Endothelial cell of umbilical vein (primary cell): ENCODE data around the gene IPO11. TPM values are rescaled to one million over a fixed set of nuclear protein-coding genes. Genes with fewer than 3 reads are reported as not detected.

Experiments
- BruUV-seq: library from RNA; stranded (reverse); fragments of 400-500 nt; replicated peaks from 2 replicates; lab custom pipeline; 2021; lab: Mats Ljungman, UMichigan
- CTCF ChIA-PET: fragments of 300-600, 350-600 bp; sonication (Branson Sonifier 250); formaldehyde crosslinking; loops from one replicate; lab custom pipeline; 2021; ENCODE audit warnings: antibody characterized with exemption, inconsistent platforms; lab: Charles Lee
- POLR2A ChIA-PET: fragments of 300-600, 350-600 bp; sonication (Branson Sonifier 250); formaldehyde crosslinking; loops from one replicate; lab custom pipeline; 2021; ENCODE audit warnings: antibody characterized with exemption, inconsistent platforms; lab: Charles Lee
- DNase-seq: peaks from one replicate; pipeline ENCODE4 v3.0.0-alpha.2; 2011; ENCODE audit warnings: low read depth, low spot score
- FAIRE-seq: peaks from 2 replicates; lab custom pipeline; 2011; peaks lifted over from hg19 to GRCh38; lab: Jason Lieb, UNC
- H2AFZ ChIP-seq: 2 replicates; pipeline ENCODE4 v1.6.0; 2012; ENCODE audit warnings: low read depth, low read length, control low read depth, inconsistent platforms
- H3K27ac ChIP-seq: 2 replicates; pipeline ENCODE4 v1.5.1; 2011; ENCODE audit warnings: low read depth, mild to moderate bottlenecking, control low read depth, low read length, moderate library complexity; ENCODE audit not compliant: insufficient read depth
- H3K27me3 ChIP-seq, 2 experiments: 2 replicates each; pipeline versions ENCODE4 v1.6.0 to v1.6.1; 2011; ENCODE audit warnings: low read length in 2 of 2, mixed read lengths in 1 of 2; ENCODE audit not compliant: control insufficient read depth in 2 of 2, insufficient read depth in 2 of 2
- H3K36me3 ChIP-seq, 2 experiments: 2 replicates in 1 of 2; 3 replicates in 1 of 2; pipeline ENCODE4 v1.5.1; 2011; ENCODE audit warnings: low read length in 2 of 2, mild to moderate bottlenecking in 1 of 2, moderate library complexity in 1 of 2; ENCODE audit not compliant: control insufficient read depth in 2 of 2, insufficient read depth in 2 of 2; ENCODE audit errors: extremely low read depth in 1 of 2
- H3K4me1 ChIP-seq: 3 replicates; pipeline ENCODE4 v1.5.1; 2011; ENCODE audit warnings: mild to moderate bottlenecking, low read length; ENCODE audit not compliant: control insufficient read depth, insufficient read depth; ENCODE audit errors: extremely low read depth
- H3K4me2 ChIP-seq: 2 replicates; pipeline ENCODE4 v1.6.1; 2011; ENCODE audit warnings: low read length, control low read depth, mixed read lengths; ENCODE audit not compliant: insufficient read depth
- H3K4me3 ChIP-seq, 3 experiments: fragments of 200-600 bp in 1 of 3; sonication (generic), shearing (Covaris generic) in 1 of 3; replicated peaks in 1 of 3; 2 replicates each; pipeline ENCODE4 v1.5.1; 2011 to 2016; ENCODE audit warnings: control low read depth in 3 of 3, low read length in 3 of 3, mild to moderate bottlenecking in 2 of 3, inconsistent platforms in 1 of 3, low read depth in 1 of 3, moderate library complexity in 1 of 3; ENCODE audit not compliant: insufficient read depth in 1 of 3
- H3K79me2 ChIP-seq: 2 replicates; pipeline ENCODE4 v1.6.0; 2012; ENCODE audit warnings: low read length, inconsistent platforms; ENCODE audit not compliant: control insufficient read depth, insufficient read depth
- H3K9ac ChIP-seq: replicated peaks from 2 replicates; pipeline ENCODE3; 2011; ENCODE audit warnings: low read length, control low read depth; ENCODE audit not compliant: insufficient read depth; ENCODE audit errors: extremely low read depth
- H3K9me1 ChIP-seq: replicated peaks from 3 replicates; pipeline ENCODE4 v1.6.0; 2011; ENCODE audit warnings: mild to moderate bottlenecking, low read length; ENCODE audit not compliant: control insufficient read depth, insufficient read depth; ENCODE audit errors: extremely low read depth
- H3K9me3 ChIP-seq: replicated peaks from 2 replicates; pipeline ENCODE4 v1.5.1; 2012; ENCODE audit warnings: low read length, inconsistent platforms; ENCODE audit not compliant: control insufficient read depth, insufficient read depth
- H4K20me1 ChIP-seq: replicated peaks from 2 replicates; pipeline ENCODE3; 2011; ENCODE audit warnings: mild to moderate bottlenecking, low read length; ENCODE audit not compliant: control insufficient read depth, insufficient read depth; ENCODE audit errors: extremely low read depth
- CTCF ChIP-seq, 2 donors: IDR thresholded peaks; 1 replicate in 1 of 2; 2 replicates in 1 of 2; pipeline ENCODE4 v1.5.1; 2011; ENCODE audit warnings: low read length in 2 of 2, mild to moderate bottlenecking in 2 of 2, moderate library complexity in 2 of 2, control low read depth in 1 of 2, inconsistent platforms in 1 of 2, low read depth in 1 of 2; ENCODE audit not compliant: insufficient read depth in 1 of 2; ENCODE audit errors: extremely low read depth in 1 of 2
- EZH2 ChIP-seq: IDR thresholded peaks from 2 replicates; pipeline ENCODE4 v1.6.1; 2012; ENCODE audit warnings: borderline replicate concordance, low read depth, mild to moderate bottlenecking, moderate library complexity, low read length, inconsistent platforms; ENCODE audit not compliant: severe bottlenecking
- FOS ChIP-seq: IDR thresholded peaks from 2 replicates; pipeline ENCODE4 v1.6.1; 2011; ENCODE audit warnings: mild to moderate bottlenecking, low read length, moderate library complexity, borderline replicate concordance; ENCODE audit not compliant: insufficient read depth
- GATA2 ChIP-seq: IDR thresholded peaks from 2 replicates; pipeline ENCODE4 v1.7.0; 2011; ENCODE audit warnings: low read depth, mild to moderate bottlenecking, moderate library complexity, mixed read lengths, low read length; ENCODE audit not compliant: insufficient read length, insufficient read depth
- JUN ChIP-seq: IDR thresholded peaks from 2 replicates; pipeline ENCODE4 v1.6.1; 2011; ENCODE audit warnings: borderline replicate concordance, low read depth; ENCODE audit not compliant: insufficient read length, insufficient read depth
- MAX ChIP-seq: IDR thresholded peaks from 2 replicates; pipeline ENCODE4 v1.6.1; 2011; ENCODE audit not compliant: insufficient read depth, insufficient read length
- MYC ChIP-seq: IDR thresholded peaks from one replicate; pipeline ENCODE4 v1.6.1; 2011; ENCODE audit warnings: mild to moderate bottlenecking, low read depth, low read length
- POLR2A ChIP-seq: IDR thresholded peaks from 2 replicates; pipeline ENCODE4 v1.6.1; 2012; ENCODE audit warnings: low read depth, mild to moderate bottlenecking, control low read depth, low read length
- POLR2AphosphoS5 ChIP-seq: IDR thresholded peaks from 2 replicates; pipeline ENCODE4 v1.6.1; 2012; ENCODE audit warnings: low read depth, mild to moderate bottlenecking, control low read depth, low read length, moderate library complexity; ENCODE audit not compliant: insufficient read depth
- dilution Hi-C: fragments of 300-500 bp; cut with MboI; formaldehyde crosslinking; loops from one replicate; pipeline ENCODE4 v1.15.0; 2019; ENCODE audit warnings: low sequenced_read_pairs; ENCODE audit not compliant: extremely low pct_ligation_motif_present
- intact Hi-C: fragments of 100-400 bp; cut with micrococcal nuclease; formaldehyde crosslinking; loops from one replicate; pipeline ENCODE4 v1.10.0; 2022
- polyA plus RNA-seq, 4 experiments: library from polyadenylated mRNA; depleted of rRNA in 3 of 4; stranded (reverse) in 3 of 4; unstranded in 1 of 4; fragments of >200 nt; gene quantifications; 2 replicates each; pipeline versions ENCODE4 v1.2.1 to v1.2.3, GENCODE V29; 2011 to 2012; ENCODE audit warnings: missing spikeins in 1 of 4
- total RNA-seq: library from RNA; stranded (reverse); gene quantifications from 2 replicates; pipeline ENCODE4 v1.2.3, GENCODE V29; 2021

IPO11 gene
- total and polyA plus RNA-seq, 2 donors (not counting 3 experiments of a cell fraction or from before 2014, with no cell fraction given), result 38.5 to 80.9 TPM

- Histone ChIP-seq H3K27me3 (no peaks in the 10 kb centered on the region), H3K4me2 (no peak overlapping the region), H3K9ac (no peak overlapping the region), H3K4me1 (no peaks in the 10 kb centered on the region), H3K9me3 (no peaks in the 10 kb centered on the region), H4K20me1 (no peaks in the 10 kb centered on the region), H3K4me3 (no peak overlapping the region), H3K9me1 (no peaks in the 10 kb centered on the region), H2AFZ (no peak overlapping the region), H3K79me2 (no peaks in the 10 kb centered on the region), H3K36me3 (peaks cover 6 to 15% of the 10 kb centered on the region in 2 experiments), H3K27ac (no peak overlapping the region)
- dilution Hi-C loops, result no loop called here
- FAIRE-seq, result no peak
- intact Hi-C loops, result no loop called here
- ChIA-PET POLR2A (no interaction called here), CTCF (no interaction called here)
- no peak for TF ChIP-seq CTCF (IDR thresholded peaks at IDR 0.05; ENCODE audit: extremely low read depth in 1 of 2, insufficient read depth in 1 of 2, low read depth in 1 of 2, low read length in 2 of 2)
- no peak for TF ChIP-seq POLR2AphosphoS5
- no peak for TF ChIP-seq MYC
- TF ChIP-seq GATA2, result no peak
- TF ChIP-seq MAX, result no peak
- no peak for TF ChIP-seq POLR2A
- TF ChIP-seq EZH2, result no peak
- TF ChIP-seq JUN, result no peak
- TF ChIP-seq FOS, result no peak
- no TSS peak for BruUV-seq
- DNase-seq, result no peak
These were observed 41.2 kb upstream of the IPO11 start for GRCh38 chr5:62371409-62371808.
